Measurements from ENCODE around the gene PITPNM3. TPM values are rescaled to one million over a fixed set of nuclear protein-coding genes. Genes with fewer than 3 reads are reported as not detected.

The PITPNM3 gene
- polyA plus RNA-seq, 1 donor from 2014 or later, result not detected

DNA sequence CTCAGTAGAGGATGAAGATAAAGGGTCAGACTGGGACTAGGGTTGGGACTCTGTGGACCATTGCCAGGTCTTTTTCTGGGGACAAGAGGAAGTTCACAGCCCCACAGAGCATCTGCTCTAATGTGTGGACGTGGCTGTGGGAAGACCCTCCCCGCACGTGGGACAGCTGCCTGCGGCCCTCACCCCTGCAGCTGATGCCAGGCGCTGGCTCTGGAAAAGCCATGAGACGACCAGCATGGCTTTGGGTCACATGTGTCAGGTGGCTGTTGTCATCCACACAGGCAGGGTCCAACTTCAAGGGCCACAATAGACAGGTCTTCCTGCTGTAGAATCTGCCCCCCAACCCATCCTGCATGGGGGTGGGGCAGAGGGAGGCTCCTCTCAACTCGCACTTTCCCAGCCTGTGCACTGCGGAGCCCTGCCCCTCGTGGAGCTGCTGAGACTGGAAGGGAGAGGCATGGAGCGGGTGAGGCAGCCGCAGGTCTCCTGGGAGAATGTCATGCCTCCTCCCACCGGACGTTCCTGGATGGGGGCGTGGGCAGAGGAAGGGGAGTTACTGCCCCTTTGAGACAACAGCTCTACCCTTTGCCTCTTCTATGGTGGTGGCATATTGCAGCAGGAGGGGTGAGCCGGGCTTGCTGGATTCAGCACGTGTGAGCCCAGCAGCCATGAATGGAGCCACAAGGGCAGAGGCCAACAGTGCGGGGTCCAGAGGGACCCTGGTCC lies 58.7 kb downstream of the PITPNM3 start:
- H3K27ac Mint-ChIP-seq, result no peak overlapping the region
- H3K4me3 Mint-ChIP-seq, result no peak overlapping the region
- H3K9me3 Mint-ChIP-seq, result no peaks in the 10 kb centered on the region
- H3K27me3 Mint-ChIP-seq, result peaks cover 13% of the 10 kb centered on the region
- H3K4me1 Mint-ChIP-seq, result peaks cover 6 to 18% (median 16%) of the 10 kb centered on the region in 3 donors
- H3K36me3 Mint-ChIP-seq, result no peaks in the 10 kb centered on the region

DNA sequence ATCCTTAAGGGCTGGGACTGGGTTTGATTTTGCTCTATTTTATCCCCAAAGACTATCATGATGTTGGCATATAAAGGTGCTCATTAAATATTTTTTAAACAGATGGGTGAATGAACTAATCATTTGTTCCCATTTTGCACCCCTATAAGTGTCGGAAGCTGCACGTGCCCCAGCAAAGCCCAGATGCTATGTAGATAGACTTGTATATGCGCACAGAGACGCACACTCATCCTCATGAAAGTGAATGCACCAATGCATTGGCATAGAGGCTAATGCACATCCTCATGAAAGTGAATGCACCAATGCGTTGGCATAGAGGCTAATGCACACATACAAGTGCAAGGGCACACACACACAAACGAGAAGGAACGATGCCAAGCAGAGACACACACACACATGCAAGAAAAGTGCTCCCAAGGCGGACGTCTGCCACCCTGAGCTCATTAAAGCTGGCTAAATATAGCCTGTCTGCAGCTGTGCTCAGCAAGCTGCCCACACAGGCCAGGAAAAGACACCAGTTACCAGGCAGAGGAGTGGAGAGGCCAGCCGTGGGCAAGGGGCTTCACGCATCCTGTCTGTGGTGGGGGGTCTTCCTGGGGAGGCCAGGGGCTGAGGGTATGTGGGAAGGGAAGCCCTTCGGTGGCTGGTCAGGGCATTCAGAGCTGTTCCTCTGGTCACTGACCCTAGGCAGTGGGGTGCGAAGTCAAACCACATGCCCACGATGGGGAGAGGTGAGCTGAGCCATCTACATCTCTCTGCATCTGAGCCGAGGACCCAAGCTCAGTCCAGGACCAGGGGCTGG lies 59.5 kb downstream of the PITPNM3 start:
- H3K4me1 Mint-ChIP-seq, result peaks cover 6 to 18% (median 16%) of the 10 kb centered on the region in 3 donors
- H3K27me3 Mint-ChIP-seq, result peaks cover 13% of the 10 kb centered on the region
- no peak overlapping the region for H3K27ac Mint-ChIP-seq
- peak overlapping the region in 1 of 4 donors; percentile 86 for H3K4me3 Mint-ChIP-seq
- H3K9me3 Mint-ChIP-seq, result no peaks in the 10 kb centered on the region
- H3K36me3 Mint-ChIP-seq, result no peaks in the 10 kb centered on the region

GRCh38 chr17:6496116-6496481 lies 60.3 kb downstream of the PITPNM3 start:
- Mint-ChIP-seq H3K4me1 (peaks cover 6 to 18% (median 16%) of the 10 kb centered on the region in 3 donors), H3K27ac (peak overlapping the region in 1 of 3 donors; percentile 68), H3K27me3 (peaks cover 13% of the 10 kb centered on the region), H3K9me3 (no peaks in the 10 kb centered on the region), H3K36me3 (no peaks in the 10 kb centered on the region), H3K4me3 (peak overlapping the region in 3 of 4 donors; percentile 64 to 89 (median 86))

- H3K4me1 Mint-ChIP-seq, result peaks cover 6 to 18% (median 16%) of the 10 kb centered on the region in 3 donors
- H3K9me3 Mint-ChIP-seq, result no peaks in the 10 kb centered on the region
- H3K27ac Mint-ChIP-seq, result peak overlapping the region in 1 of 3 donors; percentile 68
- H3K36me3 Mint-ChIP-seq, result no peaks in the 10 kb centered on the region
- H3K4me3 Mint-ChIP-seq, result peak overlapping the region in 2 of 4 donors; percentile 32 to 89
- H3K27me3 Mint-ChIP-seq, result peaks cover 13% of the 10 kb centered on the region
Measured at GRCh38 chr17:6495450-6496115, 60.8 kb downstream of the PITPNM3 start.

DNA sequence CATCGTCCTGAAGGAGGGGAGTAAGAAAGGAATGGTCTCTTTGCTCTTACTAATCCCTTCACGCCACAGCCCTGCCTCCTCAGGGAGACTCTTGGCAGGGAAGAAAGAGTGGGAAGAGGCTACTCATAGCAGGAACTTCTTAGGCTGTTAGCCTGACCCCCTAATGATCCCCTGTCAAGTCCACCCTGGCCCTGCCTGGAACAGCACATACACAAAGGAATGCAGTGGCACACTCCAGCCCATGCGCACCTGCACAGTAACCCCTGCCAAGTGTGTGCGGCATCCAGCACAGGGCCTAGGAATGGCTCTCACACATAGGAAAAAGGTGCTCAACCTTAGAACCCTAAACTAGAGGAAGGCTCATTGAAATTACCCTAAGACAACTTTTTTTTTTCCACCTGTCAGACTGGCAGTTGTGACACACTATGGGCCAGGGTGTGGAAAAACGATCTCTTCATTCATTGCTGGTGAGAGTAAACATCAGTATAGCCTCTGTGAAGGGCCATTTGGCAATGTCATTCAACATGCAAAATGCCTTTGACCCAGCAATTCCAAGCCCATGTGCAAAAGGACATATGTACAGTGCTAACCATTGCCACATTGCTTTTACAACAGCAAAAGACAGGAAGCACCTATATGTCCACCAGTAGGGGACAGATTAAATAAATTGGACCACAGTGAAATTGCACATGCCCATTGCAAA lies 62.0 kb downstream of the PITPNM3 start:
- no peaks in the 10 kb centered on the region for H3K36me3 Mint-ChIP-seq
- no peak overlapping the region for H3K27ac Mint-ChIP-seq
- H3K4me3 Mint-ChIP-seq, result no peak overlapping the region
- H3K4me1 Mint-ChIP-seq, result peaks cover 6 to 18% (median 16%) of the 10 kb centered on the region in 3 donors
- peaks cover 19% of the 10 kb centered on the region for H3K27me3 Mint-ChIP-seq
- no peaks in the 10 kb centered on the region for H3K9me3 Mint-ChIP-seq

DNA sequence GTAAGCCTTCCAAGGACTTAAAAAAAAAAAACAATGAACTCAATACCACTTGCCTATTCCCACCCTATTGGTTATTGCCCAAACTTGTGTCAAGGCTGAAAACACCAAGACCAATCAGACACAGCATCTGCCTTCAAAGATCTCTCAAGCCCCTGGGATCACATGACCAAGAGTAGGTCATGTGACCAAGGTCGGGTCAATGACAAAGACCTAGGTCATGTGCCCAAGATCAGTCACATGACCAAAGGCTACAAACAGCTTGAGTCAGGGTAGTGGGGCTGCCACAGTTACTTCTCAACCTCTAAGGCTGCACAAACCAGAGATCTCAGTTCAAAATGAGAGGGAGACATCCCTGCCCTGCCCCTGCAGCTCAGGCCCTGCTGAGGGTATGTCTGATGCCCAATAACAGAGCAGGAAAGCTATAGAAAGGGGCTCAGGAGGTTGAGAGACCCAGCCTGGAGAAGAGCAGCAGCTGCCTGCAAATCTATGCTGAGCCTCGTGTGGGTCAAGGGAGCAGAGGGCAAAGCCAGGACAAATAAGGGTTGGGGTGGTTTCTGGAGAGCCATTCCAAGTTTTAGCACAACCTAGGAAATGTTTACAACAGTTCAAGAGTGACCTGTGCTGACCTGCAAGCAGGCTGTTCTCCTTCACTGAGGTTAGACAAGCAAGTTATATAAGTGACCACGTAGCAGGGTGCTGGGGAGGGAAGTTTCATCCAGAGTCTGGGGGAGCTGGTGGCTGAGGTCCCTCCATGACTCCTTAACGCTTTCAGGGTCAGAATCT lies 63.3 kb downstream of the PITPNM3 start:
- Mint-ChIP-seq H3K27ac (no peak overlapping the region), H3K4me1 (peaks cover 6 to 18% (median 16%) of the 10 kb centered on the region in 3 donors), H3K27me3 (peaks cover 19% of the 10 kb centered on the region), H3K36me3 (no peaks in the 10 kb centered on the region), H3K4me3 (no peak overlapping the region), H3K9me3 (no peaks in the 10 kb centered on the region)

DNA sequence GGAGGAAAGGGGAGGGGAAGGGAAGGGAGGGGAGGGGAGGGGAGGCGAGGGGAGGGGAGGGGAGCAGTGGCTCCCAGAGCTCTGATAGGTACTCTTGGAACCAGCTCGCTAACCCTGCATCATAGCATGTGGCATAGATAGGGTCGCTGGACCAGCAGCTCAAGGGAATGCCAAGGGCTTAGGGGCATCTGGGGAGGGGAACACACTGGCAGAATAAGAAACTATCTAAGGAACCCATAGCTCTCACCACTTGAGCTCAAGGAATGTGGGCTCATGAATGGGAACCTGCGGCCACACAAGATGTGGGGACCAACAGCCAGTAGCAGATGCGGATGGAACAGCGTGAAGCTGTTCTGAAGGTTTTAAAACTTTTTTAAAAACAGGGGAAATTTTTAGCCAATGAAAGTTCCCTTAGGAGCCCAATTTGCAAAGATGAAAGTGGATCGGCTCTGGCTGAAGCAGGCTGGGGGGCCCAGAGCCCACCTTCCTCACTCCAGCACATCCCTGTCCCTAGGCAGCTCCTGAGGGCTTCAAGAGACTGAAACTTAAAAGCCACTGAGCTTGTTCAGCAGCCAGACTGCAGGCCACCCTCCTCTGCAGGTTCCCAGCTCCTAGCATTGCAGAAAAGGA lies 65.2 kb downstream of the PITPNM3 start:
- no peaks in the 10 kb centered on the region for H3K9me3 Mint-ChIP-seq
- no peak overlapping the region for H3K27ac Mint-ChIP-seq
- H3K4me1 Mint-ChIP-seq, result peaks cover under 1 to 8% (median 6%) of the 10 kb centered on the region in 3 donors
- no peak overlapping the region for H3K4me3 Mint-ChIP-seq
- H3K36me3 Mint-ChIP-seq, result no peaks in the 10 kb centered on the region
- H3K27me3 Mint-ChIP-seq, result peaks cover 12% of the 10 kb centered on the region

GRCh38 chr17:6489016-6489550 lies 67.3 kb downstream of the PITPNM3 start:
- peaks cover 8% of the 10 kb centered on the region for H3K27me3 Mint-ChIP-seq
- no peaks in the 10 kb centered on the region for H3K36me3 Mint-ChIP-seq
- no peaks in the 10 kb centered on the region for H3K4me1 Mint-ChIP-seq
- no peaks in the 10 kb centered on the region for H3K9me3 Mint-ChIP-seq
- no peak overlapping the region for H3K27ac Mint-ChIP-seq
- H3K4me3 Mint-ChIP-seq, result no peak overlapping the region

GRCh38 chr17:6488008-6488539 lies 68.3 kb downstream of the PITPNM3 start:
- Mint-ChIP-seq H3K36me3 (no peaks in the 10 kb centered on the region), H3K9me3 (no peaks in the 10 kb centered on the region), H3K4me3 (no peak overlapping the region), H3K27me3 (peaks cover 13% of the 10 kb centered on the region), H3K4me1 (no peaks in the 10 kb centered on the region), H3K27ac (no peak overlapping the region)

DNA sequence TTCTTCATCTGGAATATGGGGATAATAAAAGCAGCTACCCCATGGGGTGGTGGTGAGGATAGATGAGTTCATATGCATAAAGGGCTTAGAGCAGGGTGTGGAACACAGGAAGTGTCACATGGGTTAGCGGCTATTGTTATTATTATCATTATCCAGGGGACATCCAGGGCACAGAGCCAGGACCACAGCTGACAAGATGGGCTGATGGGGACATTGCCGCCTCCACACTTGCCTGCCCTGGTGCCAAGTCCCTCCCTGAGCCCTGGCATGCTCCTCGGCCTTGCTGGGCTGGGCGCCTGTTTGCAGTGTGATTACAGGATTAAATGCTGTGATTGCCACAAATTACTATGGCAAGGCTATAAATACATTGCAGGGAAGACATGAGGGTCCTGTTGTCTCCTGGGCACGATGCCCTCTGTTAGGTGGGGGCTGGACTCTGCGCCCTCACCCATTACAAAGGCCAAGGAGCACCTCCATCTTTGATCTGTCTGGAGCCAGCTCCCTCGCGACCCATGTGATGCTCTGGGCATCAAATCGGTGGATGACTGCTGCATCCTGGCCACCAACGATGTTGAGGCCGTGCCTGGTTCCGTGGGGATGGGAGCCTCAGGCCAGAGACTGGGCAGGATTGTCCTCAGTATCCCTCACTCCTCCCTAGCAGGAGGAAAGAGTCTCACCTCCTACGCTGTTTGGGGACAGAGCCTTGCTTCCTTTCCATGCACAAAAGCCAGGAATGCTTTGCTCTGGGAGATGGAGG lies 68.9 kb downstream of the PITPNM3 start:
- Mint-ChIP-seq H3K27ac (no peak overlapping the region), H3K9me3 (no peaks in the 10 kb centered on the region), H3K4me3 (no peak overlapping the region), H3K4me1 (no peaks in the 10 kb centered on the region), H3K36me3 (no peaks in the 10 kb centered on the region), H3K27me3 (peaks cover 14% of the 10 kb centered on the region)

DNA sequence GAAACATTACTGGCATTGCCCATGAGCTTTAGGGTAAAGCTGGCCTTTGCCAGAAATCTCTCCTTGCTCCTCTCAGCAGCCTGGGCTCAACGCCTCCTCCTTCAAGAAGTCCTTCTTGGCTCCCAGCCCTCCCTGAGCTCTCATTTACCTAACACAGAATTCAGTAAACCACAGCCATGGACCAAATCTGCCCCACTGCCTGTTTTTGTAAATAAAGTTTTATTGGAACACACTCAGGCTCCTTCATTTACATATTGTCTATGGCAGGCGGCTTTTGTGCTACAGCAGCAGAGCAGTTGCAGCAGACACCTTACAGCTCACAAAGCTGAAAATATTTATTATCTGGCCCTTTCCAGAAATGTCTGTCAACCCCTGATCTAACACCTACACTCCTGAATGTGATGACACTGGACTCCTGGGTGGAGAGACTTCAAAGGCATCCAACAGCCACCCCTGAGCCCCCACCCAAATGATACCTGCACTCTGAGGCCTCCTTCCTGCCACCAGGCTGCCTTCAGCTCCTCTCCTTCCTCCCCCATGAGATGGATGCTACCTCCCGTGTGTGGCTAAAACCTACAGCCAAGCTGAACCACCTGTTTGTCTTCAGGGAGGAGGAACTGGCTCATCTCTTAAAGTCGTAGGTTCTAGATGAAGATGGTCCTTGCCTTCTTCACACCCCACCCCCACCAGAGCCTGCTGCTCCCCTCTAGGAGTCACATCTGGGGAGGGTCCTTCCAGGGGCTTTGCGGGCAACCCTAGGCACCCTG lies 70.5 kb downstream of the PITPNM3 start:
- Mint-ChIP-seq H3K4me3 (no peak overlapping the region), H3K36me3 (no peaks in the 10 kb centered on the region), H3K27ac (no peak overlapping the region), H3K9me3 (no peaks in the 10 kb centered on the region), H3K4me1 (no peaks in the 10 kb centered on the region), H3K27me3 (peaks cover 16% of the 10 kb centered on the region)

DNA sequence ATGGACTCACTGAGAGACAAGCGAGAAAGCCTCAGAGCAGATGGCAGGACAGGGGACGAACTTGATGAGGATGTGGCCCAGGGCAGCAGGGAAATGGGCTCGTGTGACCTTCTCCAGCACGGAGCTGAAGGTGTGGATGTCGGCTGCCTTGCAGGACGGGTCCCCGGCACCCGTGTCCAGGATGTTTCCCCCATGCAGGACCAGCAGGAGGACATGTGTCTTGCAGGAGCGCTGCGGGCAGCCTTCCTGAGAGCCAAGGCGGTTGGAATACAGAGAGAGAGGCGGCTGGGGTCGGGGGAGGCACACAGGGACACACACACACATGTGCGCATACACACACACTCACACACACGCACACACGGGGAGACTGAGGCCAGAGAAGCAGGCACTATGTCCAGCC lies 72.8 kb downstream of the PITPNM3 start:
- Mint-ChIP-seq H3K27ac (no peak overlapping the region), H3K4me1 (no peaks in the 10 kb centered on the region), H3K4me3 (no peak overlapping the region), H3K27me3 (peaks cover 13% of the 10 kb centered on the region), H3K36me3 (no peaks in the 10 kb centered on the region), H3K9me3 (no peaks in the 10 kb centered on the region)

Measured in IgD-negative memory B cell (primary cell).